Measurements from ENCODE around the gene DNAI4.
"Not testable (repeated sequence)": the region's sequence is repeated elsewhere in the genome, so short reads cannot be mapped to it uniquely, and the experiment has no call there.

Gene DNAI4

GRCh38 chr1:66840929-66841328, 83.7 kb downstream of the DNAI4 start:
- no peak for DNase-seq (ENCODE audit: low read depth in 1 of 2, low spot score in 1 of 2)

GRCh38 chr1:66834926-66835325, 89.7 kb downstream of the DNAI4 start:
- DNase-seq (ENCODE audit: low read depth in 1 of 2, low spot score in 1 of 2): no peak

DNA sequence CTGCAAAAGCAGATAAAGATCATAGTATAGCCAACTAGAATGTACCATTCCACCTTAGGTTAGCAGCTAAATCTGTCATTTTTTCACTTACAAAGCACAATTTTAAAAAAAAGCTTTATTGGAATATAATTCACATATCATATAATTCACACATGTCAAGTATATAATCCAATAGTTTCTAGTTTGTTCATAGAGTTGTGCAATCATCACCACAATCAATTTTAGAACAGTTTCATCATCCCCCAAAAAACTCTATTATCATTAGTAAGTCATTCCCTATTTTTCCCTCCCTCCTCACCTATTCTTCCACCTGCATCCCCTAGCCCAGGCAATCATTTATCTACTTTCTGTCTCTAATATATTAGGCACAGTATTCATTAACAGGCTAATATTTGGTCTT, 91.5 kb downstream of the DNAI4 start:
- DNase-seq (ENCODE audit: low read depth in 1 of 2, low spot score in 1 of 2): no peak

DNA sequence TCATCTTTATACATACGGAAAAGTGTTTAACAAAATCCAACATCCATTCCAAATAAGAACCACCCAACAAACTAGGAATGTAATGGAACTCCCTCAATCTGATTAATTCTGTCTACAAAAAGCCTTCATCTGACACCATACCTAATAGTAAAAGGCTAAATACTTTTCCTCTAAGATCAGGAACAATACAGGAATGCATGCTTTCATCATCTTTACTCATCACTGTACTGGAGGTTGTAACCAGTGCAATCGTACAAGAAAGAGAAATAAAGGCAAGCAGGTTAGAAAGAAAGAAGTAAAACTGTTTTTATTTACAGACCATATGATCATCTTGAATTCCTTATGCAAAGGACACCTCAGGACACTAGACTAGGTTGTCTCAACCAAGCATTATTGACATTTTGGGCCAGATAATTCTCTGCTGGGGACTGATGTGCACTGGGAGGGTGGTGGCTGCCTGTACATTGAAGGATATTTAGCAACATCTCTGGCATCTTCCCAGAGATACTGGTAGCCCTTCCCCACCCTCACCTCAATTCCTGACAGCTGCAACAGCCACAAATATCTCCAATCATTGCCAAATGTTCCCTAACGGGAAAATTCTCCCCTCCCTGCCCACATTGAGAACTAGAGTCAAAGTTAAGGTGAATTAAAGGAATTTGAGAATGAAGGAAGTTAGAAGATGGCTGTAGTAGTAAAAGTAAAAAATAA, 93.0 kb downstream of the DNAI4 start:
- no peak for DNase-seq (ENCODE audit: low read depth in 1 of 2, low spot score in 1 of 2)

GRCh38 chr1:66824771-66825170, 99.9 kb downstream of the DNAI4 start:
- DNase-seq (ENCODE audit: low read depth in 1 of 2, low spot score in 1 of 2): no peak

DNA sequence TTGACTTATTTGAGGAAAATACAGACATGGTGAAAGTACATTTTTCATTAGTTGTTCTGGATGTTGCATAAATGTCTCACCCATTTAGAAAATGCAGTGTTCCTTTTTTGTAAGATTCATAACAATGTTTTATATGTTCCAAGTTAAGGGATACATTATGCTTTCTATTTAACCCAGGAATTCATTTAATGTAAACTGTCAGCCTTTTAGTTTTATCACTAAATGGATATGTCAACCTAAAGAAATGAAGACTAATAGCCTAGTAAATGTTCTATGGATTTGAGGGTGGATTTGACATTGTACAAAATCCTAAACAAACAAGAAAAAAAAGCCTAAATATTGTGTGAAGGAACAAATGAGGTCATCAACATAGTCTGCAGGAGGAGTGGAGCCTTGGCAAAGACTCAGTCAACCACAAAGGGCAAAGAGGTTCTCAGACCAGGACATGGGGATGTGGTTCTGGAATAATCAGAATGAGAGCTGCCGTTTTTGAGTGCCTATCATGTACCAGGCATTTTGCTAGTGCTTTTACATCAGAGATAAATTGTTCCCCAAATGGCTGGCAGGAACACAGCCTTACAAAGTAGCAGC, 114.8 kb downstream of the DNAI4 start:
- DNase-seq (ENCODE audit: low read depth in 1 of 2, low spot score in 1 of 2): no peak

DNA sequence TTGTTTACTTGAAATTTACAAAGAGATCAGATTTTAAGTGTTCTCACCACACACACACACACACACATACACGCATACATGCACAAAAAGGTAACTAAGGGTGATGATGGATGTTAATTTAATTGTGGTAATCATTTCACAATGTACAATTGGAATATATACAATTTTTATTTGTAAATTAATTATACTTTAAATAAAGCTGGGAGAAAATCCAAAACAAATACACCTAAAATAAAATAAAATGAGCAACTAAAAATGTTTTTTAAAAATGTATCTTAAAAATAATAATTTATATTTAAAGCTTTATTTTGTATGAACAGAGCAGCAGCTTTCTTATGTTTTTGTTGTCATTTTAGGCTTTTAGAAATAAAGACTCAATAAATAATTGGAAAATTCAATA, 115.4 kb downstream of the DNAI4 start:
- DNase-seq (ENCODE audit: low read depth in 1 of 2, low spot score in 1 of 2): no peak

DNA sequence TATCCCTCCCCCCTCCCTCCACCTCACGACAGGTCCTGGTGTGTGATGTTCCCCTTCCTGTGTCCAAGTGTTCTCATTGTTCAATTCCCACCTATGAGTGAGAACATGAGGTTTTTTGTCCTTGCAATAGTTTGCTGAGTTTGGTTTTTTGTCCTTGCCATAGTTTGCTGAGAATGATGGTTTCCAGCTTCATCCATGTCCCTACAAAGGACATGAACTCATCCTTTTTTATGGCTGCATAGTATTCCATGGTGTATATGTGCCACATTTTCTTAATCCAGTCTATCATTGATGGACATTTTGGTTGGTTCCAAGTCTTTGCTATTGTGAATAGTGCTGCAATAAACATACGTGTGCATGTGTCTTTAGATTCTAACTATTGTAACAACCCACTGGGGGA, 128.8 kb downstream of the DNAI4 start:
- DNase-seq (ENCODE audit: low read depth in 1 of 2, low spot score in 1 of 2): not testable (repeated sequence)

DNA sequence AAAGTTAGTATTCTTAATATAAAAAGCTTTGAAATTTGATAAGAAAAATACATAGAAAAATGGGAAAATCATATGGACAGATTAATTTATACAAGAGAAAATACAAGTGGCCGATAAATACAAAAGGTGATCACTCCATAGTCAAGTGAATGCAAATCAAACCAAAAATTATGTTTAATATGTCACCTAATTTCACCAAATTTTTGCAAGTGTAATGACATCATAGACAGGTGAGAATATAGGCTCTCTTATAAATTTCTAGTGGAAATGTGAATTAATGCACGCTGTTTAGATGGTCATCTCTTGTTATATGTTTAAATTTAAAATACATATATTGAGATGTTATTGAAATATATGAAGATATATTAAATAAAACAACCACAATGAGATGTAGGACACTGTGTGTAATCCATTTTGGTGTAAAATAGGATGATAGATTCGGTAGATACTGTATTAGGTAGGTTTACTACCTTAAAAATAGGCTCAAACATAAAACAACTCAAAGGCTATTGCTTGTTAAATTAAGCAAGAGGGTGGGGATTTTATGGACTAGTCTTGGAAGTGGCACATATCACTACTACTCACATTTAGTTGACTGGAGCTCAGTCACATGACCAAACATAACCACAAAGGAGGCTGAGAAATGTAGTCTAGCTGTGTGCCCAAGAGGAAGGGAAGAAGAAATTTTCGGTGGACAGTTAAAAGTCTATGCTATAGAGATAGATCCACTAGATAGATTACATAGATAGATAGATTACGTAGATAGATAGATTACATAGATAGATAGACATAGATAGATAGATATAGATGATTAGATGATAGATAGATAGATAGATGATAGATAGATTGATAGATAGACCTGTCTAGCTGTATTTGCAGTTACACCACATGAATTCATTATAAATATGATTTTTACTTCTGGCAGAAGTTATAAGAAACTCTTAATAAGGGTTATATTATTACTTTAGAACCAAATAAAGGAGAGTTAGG, 132.7 kb downstream of the DNAI4 start:
- DNase-seq (ENCODE audit: low read depth in 1 of 2, low spot score in 1 of 2): no peak

GRCh38 chr1:66788231-66788939, 136.3 kb downstream of the DNAI4 start:
- peak; percentile 6 to 62 for DNase-seq (ENCODE audit: low read depth in 1 of 2, low spot score in 1 of 2)

- DNase-seq (ENCODE audit: low read depth in 1 of 2, low spot score in 1 of 2): no peak
Measured at GRCh38 chr1:66787641-66788040, 137.0 kb downstream of the DNAI4 start.

- not testable (repeated sequence) for DNase-seq (ENCODE audit: low read depth in 1 of 2, low spot score in 1 of 2)
Measured at GRCh38 chr1:66785800-66786199, 138.9 kb downstream of the DNAI4 start.

DNA sequence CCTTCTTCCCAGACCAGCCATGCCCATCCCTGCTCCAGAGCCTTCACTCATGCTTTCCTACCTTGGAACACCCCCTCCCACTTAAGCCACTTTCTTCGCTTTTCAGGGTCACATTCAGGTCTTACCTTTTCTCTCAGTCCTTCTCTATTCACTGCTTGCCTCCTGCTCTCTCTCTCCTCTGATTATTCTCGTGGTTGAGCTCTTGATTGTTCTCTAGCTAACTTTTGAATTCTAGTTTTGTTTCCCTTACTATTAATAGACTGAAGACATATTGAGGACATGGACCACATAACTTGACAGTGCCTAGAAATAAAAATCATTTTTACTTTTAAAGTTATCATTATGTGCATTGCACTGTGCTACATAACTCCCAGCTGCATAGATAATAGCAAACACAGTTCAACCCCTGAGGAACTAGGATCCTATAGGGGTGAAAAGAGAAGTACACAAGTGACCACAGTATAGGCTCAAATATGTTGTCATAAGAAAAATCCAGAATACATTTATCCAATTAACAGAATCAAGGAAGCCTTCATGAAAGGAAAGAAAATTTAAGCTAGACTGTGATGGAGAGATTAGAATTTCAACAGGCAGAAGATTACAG, 145.1 kb downstream of the DNAI4 start:
- no peak for DNase-seq (ENCODE audit: low read depth in 1 of 2, low spot score in 1 of 2)

DNA sequence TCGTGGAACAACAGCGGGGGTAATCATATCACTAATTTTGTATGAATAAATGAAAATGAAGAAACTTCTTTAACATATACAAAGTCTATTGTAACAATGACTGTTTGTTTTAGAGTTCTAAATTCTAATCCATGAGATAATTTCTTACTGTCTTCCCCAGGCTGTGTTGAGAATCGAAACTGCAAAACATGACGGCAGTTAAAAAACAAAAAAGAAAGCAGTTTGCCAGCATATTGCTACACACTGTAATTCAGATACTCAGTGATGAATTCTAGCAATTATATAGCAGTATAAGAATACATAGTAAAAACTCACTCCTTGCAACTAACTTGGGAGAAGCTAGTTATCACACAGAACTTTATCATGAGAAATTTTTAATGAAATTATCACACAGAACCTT, 145.7 kb downstream of the DNAI4 start:
- DNase-seq (ENCODE audit: low read depth in 1 of 2, low spot score in 1 of 2): no peak

DNA sequence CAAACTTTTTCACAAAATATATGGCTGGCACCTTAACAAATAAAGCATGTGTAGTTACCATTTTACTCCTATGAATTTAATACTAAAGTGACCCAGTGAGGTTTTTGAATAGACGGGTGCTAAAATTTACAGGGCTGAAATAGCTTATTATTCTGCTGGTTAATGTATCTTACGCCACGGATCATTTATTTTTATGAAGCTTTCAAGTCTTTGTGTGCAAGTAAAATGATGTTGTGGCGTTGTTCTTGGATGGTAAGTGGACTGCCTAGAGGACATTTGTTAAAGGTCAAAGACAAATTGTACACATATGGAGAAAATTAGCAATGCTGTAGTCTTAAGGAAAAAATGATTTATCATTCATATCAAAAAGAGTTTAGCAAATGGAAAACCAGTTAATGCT, 146.4 kb downstream of the DNAI4 start:
- DNase-seq (ENCODE audit: low read depth in 1 of 2, low spot score in 1 of 2): no peak

GRCh38 chr1:66777831-66778230, 146.8 kb downstream of the DNAI4 start:
- no peak for DNase-seq (ENCODE audit: low read depth in 1 of 2, low spot score in 1 of 2)

DNA sequence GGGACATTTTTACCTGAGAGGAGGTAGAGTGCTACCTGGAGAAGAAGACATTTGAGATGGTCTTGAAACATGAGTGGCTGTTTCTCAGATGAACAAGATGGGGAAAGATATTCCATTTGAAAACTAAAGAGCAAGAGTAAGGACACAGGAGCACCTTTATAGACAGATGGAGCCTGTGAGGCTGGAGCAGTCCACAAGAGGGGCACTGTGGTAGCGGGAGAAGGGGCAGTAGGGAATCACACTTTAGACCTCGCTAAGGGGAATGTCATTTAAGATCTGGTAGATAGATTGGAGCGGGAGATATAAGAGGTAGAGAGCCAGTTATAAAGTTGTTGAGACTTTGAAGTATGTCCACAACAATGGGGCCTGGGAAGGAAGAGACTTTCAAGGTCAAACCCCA, 149.0 kb downstream of the DNAI4 start:
- no peak for DNase-seq (ENCODE audit: low read depth in 1 of 2, low spot score in 1 of 2)

- DNase-seq (ENCODE audit: low read depth in 1 of 2, low spot score in 1 of 2): no peak
Measured at GRCh38 chr1:66774438-66774837, 150.2 kb downstream of the DNAI4 start.

DNA sequence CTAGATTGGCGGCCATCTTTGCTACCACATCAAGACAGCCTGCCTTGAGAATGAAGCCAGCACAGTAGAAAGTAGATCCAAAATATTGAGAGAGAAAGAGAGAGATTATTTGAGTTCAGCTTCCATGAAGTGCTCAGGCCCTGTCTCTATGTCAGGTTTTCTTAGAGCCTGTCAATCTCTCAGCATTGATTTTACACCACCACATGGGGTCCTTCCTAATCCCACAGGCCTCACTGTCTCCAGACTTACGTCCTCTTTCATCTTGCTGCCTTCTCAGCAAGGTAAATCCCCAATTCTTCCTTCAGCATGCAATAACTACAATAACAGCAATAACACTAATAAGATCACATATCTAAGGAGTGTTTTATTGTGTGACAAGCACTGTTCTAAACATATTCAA, 151.4 kb downstream of the DNAI4 start:
- DNase-seq (ENCODE audit: low read depth in 1 of 2, low spot score in 1 of 2): no peak

GRCh38 chr1:66770694-66771093, 154.0 kb downstream of the DNAI4 start:
- no peak for DNase-seq (ENCODE audit: low read depth in 1 of 2, low spot score in 1 of 2)

DNA sequence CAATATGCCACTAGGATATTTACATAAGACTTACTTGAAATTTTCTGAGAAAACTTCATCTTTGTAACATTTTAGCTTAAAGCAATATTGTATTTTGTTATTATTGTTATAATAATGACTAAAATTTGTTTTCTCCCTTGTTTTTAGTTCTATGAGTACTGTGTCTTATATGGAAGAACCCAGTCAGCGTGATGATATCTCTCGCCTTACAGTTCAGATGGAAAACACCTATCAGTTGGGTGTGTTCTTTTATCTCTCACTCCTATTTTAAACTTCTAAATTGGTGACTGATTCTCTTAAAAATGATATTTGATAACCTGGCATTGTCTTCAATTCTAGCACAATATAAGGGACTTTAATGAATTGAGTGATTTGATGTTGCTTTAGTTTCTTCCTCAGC, 154.4 kb downstream of the DNAI4 start:
- DNase-seq (ENCODE audit: low read depth in 1 of 2, low spot score in 1 of 2): no peak

Measured in activated CD4-positive, alpha-beta T cell treated with anti-CD3 and anti-CD28 coated beads, Interleukin-2, amount 50 U/mL, for 24 hours (primary cell).